Natural killer cell (primary cell): ENCODE data around the gene GART. TPM values are rescaled to one million over a fixed set of nuclear protein-coding genes. Genes with fewer than 3 reads are reported as not detected.

Source experiments
- ATAC-seq, 3 donors: fragments of 150-1000 bp in 2 of 3; fragments of 200-7000 bp in 1 of 3; cut with Tn5 transposase; 1 replicate in 1 of 3; 2 replicates in 2 of 3; pipeline ENCODE4 v1.10.0; 2021; ENCODE audit warnings: mild to moderate bottlenecking in 2 of 3, moderate library complexity in 2 of 3
- DNase-seq, 2 donors: peaks; one replicate each; pipeline versions ENCODE4 v3.0.0 to v3.0.0-alpha.2; 2013 to 2021; ENCODE audit warnings: mixed read lengths in 1 of 2
- H3K27ac ChIP-seq: one replicate; pipeline ENCODE4 v1.5.1; 2013; ENCODE audit warnings: mild to moderate bottlenecking, low read length
- H3K27me3 ChIP-seq: one replicate; pipeline ENCODE4 v1.6.1; 2013; ENCODE audit warnings: low read length; ENCODE audit not compliant: control insufficient read depth, insufficient read depth
- H3K36me3 ChIP-seq: one replicate; pipeline ENCODE4 v1.6.1; 2013; ENCODE audit warnings: low read length; ENCODE audit not compliant: control insufficient read depth, insufficient read depth
- H3K4me1 ChIP-seq: one replicate; pipeline ENCODE4 v1.6.1; 2013; ENCODE audit warnings: low read length; ENCODE audit not compliant: control insufficient read depth, insufficient read depth
- H3K4me3 ChIP-seq: one replicate; pipeline ENCODE4 v1.5.1; 2013; ENCODE audit warnings: low read length
- H3K9me3 ChIP-seq: one replicate; pipeline ENCODE4 v1.6.1; 2013; ENCODE audit warnings: low read length; ENCODE audit not compliant: control insufficient read depth, insufficient read depth
- H3K27ac Mint-ChIP-seq, 2 donors: one replicate each; pipeline ENCODE4 v1.8.0; 2022; ENCODE audit warnings: mild to moderate bottlenecking in 2 of 2, mixed read lengths in 2 of 2, moderate library complexity in 1 of 2
- H3K27me3 Mint-ChIP-seq, 2 donors: one replicate each; pipeline ENCODE4 v1.8.0; 2022; ENCODE audit warnings: low read depth in 2 of 2, mixed read lengths in 2 of 2
- H3K36me3 Mint-ChIP-seq: one replicate; pipeline ENCODE4 v1.8.0; 2022; ENCODE audit warnings: mixed read lengths
- H3K4me1 Mint-ChIP-seq, 2 donors: one replicate each; pipeline ENCODE4 v1.8.0; 2022; ENCODE audit warnings: mixed read lengths in 2 of 2
- H3K4me3 Mint-ChIP-seq: one replicate; pipeline ENCODE4 v1.8.0; 2022; ENCODE audit warnings: mild to moderate bottlenecking, moderate library complexity, mixed read lengths
- H3K9me3 Mint-ChIP-seq, 2 donors: one replicate each; pipeline ENCODE4 v1.8.0; 2022; ENCODE audit warnings: mixed read lengths in 2 of 2
- WGBS: methylation state at CpG from one replicate; pipeline ENCODE4 v1.1.7; 2013; ENCODE audit warnings: missing lambda C conversion rate; ENCODE audit not compliant: insufficient coverage; 5-methylcytosine and 5-hydroxymethylcytosine counted together
- intact Hi-C: fragments of 100-400 bp; cut with micrococcal nuclease; formaldehyde crosslinking; loops from one replicate; pipeline ENCODE4 v1.14.2; 2022
- total RNA-seq, 4 donors: library from RNA; stranded (reverse); fragments of 120-200 nt in 1 of 4; gene quantifications; one replicate each; pipeline versions ENCODE4 v1.2.3 to v1.2.4, GENCODE V29; 2013 to 2022
- TF ChIP-seq, protein P1 (sequence below): fragments of 200-600 bp; IDR thresholded peaks from one replicate; pipeline ENCODE4 v1.8.0; 2022; ENCODE audit warnings: antibody characterized with exemption

GART gene
- total RNA-seq, 3 donors from 2014 or later (not counting 1 experiment from before 2014, with no cell fraction given) = 33.4 to 53.1 (median 34.6) TPM

DNA sequence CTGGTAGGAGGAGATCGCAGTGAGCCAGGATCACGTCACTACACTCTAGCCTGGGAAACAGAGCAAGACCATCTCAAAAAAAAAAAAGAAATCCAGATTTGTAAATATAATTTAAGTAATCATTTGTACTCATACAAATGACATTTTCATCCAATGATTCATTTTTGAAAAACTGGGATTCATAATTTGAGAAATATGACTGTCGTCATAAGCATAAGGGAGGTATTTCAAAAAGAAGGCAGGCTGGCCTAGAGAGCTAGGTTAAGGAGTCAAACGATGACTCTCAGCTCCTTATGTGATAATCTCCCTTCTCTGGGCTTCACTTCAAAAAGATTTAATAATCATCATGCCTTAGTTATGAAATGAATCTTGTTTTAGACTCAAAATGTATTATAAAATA, 2.3 kb downstream of the GART start:
- TF ChIP-seq, protein P1, sequence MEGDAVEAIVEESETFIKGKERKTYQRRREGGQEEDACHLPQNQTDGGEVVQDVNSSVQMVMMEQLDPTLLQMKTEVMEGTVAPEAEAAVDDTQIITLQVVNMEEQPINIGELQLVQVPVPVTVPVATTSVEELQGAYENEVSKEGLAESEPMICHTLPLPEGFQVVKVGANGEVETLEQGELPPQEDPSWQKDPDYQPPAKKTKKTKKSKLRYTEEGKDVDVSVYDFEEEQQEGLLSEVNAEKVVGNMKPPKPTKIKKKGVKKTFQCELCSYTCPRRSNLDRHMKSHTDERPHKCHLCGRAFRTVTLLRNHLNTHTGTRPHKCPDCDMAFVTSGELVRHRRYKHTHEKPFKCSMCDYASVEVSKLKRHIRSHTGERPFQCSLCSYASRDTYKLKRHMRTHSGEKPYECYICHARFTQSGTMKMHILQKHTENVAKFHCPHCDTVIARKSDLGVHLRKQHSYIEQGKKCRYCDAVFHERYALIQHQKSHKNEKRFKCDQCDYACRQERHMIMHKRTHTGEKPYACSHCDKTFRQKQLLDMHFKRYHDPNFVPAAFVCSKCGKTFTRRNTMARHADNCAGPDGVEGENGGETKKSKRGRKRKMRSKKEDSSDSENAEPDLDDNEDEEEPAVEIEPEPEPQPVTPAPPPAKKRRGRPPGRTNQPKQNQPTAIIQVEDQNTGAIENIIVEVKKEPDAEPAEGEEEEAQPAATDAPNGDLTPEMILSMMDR = no peak
- Histone ChIP-seq H3K4me1 (peaks cover 6% of the 10 kb centered on the region), H3K27ac (no peak overlapping the region), H3K9me3 (no peaks in the 10 kb centered on the region), H3K4me3 (no peak overlapping the region), H3K27me3 (no peaks in the 10 kb centered on the region), H3K36me3 (peaks cover 34% of the 10 kb centered on the region)
- 100% methylated on average over 1 of the region's 4 CpGs for WGBS
- intact Hi-C loops = loop anchor here (5.0 kb wide), 3 partner anchors 48 to 767 kb away; partner anchors contain the start of genes DONSON and PAXBP1
- Mint-ChIP-seq H3K9me3 (no peaks in the 10 kb centered on the region), H3K4me3 (no peak overlapping the region), H3K27ac (peak overlapping the region in 1 of 2 donors; percentile 100), H3K27me3 (no peaks in the 10 kb centered on the region), H3K4me1 (peaks cover 41% of the 10 kb centered on the region in 2 donors), H3K36me3 (peaks cover 17% of the 10 kb centered on the region)
- DNase-seq (no peak), ATAC-seq (no peak)

DNA sequence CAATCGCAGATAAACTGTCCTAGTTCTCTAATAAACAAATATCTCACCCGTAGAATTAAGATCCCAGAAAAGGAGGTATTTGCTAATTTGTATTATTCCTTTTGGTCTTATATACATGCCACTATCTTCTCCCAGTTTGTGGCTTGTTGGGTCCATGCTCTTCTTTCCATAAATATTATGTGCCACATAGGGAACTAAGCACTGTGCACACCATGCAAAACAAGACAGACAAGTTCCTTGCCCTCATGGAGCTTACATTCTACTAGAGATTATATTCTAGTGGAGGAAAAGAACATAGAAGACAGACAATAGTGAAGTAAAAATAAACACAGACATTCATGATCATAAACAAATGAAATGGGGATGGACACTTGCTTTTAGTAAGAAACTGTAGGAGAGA, 4.7 kb downstream of the GART start:
- H3K9me3 ChIP-seq = no peaks in the 10 kb centered on the region
- H3K27ac ChIP-seq = no peak overlapping the region
- H3K4me1 ChIP-seq = peaks cover 6% of the 10 kb centered on the region
- TF ChIP-seq, protein P1 = no peak
- no peak overlapping the region for H3K27ac Mint-ChIP-seq
- no peak overlapping the region for H3K4me3 Mint-ChIP-seq
- intact Hi-C loops = no loop called here
- no peaks in the 10 kb centered on the region for H3K9me3 Mint-ChIP-seq
- peaks cover 20 to 22% of the 10 kb centered on the region in 2 donors for H3K4me1 Mint-ChIP-seq
- no peaks in the 10 kb centered on the region for H3K27me3 ChIP-seq
- peaks cover 17% of the 10 kb centered on the region for H3K36me3 Mint-ChIP-seq
- no CpG with 5 or more reads among the region's 2 CpGs for WGBS
- DNase-seq (no peak), ATAC-seq (no peak)
- no peaks in the 10 kb centered on the region for H3K27me3 Mint-ChIP-seq
- H3K4me3 ChIP-seq = no peak overlapping the region
- peaks cover 54% of the 10 kb centered on the region for H3K36me3 ChIP-seq

DNA sequence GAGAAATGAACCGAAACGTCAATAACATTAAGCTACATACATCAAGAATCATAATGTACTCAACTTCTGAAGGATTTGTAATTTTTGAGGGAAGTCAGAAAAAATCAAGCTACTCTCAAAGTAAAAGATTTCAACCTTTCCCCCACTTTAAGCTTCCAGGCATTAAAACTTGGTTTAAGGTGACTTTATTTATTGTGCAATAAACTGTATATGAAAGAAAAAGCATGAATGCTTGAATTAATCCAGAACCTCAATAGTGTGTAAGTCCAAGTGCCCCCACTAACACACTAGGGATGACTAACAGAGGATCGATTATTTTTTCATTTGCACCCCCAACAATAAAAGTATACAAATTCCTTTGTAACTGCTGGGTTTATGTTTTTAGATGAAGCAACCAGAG, 10.9 kb downstream of the GART start:
- Histone ChIP-seq H3K27me3 (no peaks in the 10 kb centered on the region), H3K4me3 (no peak overlapping the region), H3K36me3 (peaks cover 84% of the 10 kb centered on the region), H3K9me3 (no peaks in the 10 kb centered on the region), H3K4me1 (no peaks in the 10 kb centered on the region), H3K27ac (no peak overlapping the region)
- no peak for DNase-seq
- peaks cover 16% of the 10 kb centered on the region for H3K36me3 Mint-ChIP-seq
- H3K4me3 Mint-ChIP-seq = no peak overlapping the region
- intact Hi-C loops = no loop called here
- no peaks in the 10 kb centered on the region for H3K9me3 Mint-ChIP-seq
- H3K27ac Mint-ChIP-seq = no peak overlapping the region
- H3K27me3 Mint-ChIP-seq = no peaks in the 10 kb centered on the region
- peaks cover 0 to 3% of the 10 kb centered on the region in 2 donors for H3K4me1 Mint-ChIP-seq
- no CpG with 5 or more reads among the region's 3 CpGs for WGBS
- TF ChIP-seq, protein P1 = no peak
- no peak for ATAC-seq

DNA sequence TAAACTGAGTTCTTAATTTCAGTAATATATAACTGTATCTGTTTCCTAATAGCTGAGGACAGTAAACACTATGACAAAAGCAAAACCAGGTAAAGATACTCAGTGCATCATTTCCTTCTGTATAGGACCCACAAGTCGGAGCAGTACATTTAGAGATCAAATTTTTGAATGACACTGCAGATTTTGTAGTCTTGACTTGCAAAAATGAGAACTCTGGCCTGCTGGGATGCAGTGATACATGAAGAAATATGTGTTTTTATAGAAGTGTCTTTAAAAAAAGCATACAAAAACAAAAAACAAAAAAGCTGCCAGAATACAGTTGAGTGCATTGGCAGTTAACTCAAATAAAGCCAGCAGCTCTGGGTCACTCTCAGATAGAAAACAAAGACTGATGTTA, 19.0 kb downstream of the GART start:
- no peak overlapping the region for H3K4me3 Mint-ChIP-seq
- WGBS = 47% methylated on average over 1 of the region's 1 CpG
- H3K27me3 Mint-ChIP-seq = no peaks in the 10 kb centered on the region
- no peak for DNase-seq
- no peak overlapping the region for H3K27ac ChIP-seq
- H3K4me1 Mint-ChIP-seq = no peaks in the 10 kb centered on the region
- H3K9me3 Mint-ChIP-seq = no peaks in the 10 kb centered on the region
- H3K27ac Mint-ChIP-seq = no peak overlapping the region
- no peak for ATAC-seq
- peaks cover 8% of the 10 kb centered on the region for H3K36me3 Mint-ChIP-seq
- H3K4me3 ChIP-seq = no peak overlapping the region
- no peaks in the 10 kb centered on the region for H3K9me3 ChIP-seq
- H3K4me1 ChIP-seq = no peaks in the 10 kb centered on the region
- H3K27me3 ChIP-seq = no peaks in the 10 kb centered on the region
- intact Hi-C loops = no loop called here
- TF ChIP-seq, protein P1 = no peak
- H3K36me3 ChIP-seq = peaks cover 40% of the 10 kb centered on the region
